ENCODE measurements around the gene TWNK.
A peak's percentile ranks its signal among the peaks of the same experiment; 100 is the strongest.

TWNK gene

DNA sequence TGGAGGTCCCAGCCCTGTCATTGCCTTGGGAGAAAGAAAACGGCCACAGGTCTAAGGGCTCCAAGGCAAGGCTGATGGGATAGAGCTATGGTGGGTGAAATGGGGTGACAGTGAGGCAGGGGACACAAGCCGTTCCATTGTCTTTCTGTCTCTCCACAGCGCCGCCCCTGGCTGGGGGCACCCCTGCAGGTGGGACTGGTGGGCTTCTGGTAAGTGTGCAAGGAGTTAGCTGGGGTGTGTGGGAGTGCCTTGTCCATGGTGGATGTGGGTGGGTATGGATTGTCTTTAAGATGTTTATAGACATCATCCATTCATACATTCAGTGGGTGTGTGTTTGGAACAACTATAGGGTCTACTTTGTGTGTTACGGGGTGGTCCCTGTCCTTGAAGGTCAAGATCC, 51.1 kb downstream of the TWNK start:
- TF ChIP-seq, protein P1, sequence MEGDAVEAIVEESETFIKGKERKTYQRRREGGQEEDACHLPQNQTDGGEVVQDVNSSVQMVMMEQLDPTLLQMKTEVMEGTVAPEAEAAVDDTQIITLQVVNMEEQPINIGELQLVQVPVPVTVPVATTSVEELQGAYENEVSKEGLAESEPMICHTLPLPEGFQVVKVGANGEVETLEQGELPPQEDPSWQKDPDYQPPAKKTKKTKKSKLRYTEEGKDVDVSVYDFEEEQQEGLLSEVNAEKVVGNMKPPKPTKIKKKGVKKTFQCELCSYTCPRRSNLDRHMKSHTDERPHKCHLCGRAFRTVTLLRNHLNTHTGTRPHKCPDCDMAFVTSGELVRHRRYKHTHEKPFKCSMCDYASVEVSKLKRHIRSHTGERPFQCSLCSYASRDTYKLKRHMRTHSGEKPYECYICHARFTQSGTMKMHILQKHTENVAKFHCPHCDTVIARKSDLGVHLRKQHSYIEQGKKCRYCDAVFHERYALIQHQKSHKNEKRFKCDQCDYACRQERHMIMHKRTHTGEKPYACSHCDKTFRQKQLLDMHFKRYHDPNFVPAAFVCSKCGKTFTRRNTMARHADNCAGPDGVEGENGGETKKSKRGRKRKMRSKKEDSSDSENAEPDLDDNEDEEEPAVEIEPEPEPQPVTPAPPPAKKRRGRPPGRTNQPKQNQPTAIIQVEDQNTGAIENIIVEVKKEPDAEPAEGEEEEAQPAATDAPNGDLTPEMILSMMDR (IDR thresholded peaks at IDR 0.05; ENCODE audit: borderline replicate concordance, insufficient read depth, low read depth, low read length) = no peak
- no peak overlapping the region for H3K4me3 ChIP-seq (ENCODE audit: low read depth, low read length)

GRCh38 chr10:101040061-101040460, 52.7 kb downstream of the TWNK start:
- no peak overlapping the region for H3K4me3 ChIP-seq (ENCODE audit: low read depth, low read length)
- TF ChIP-seq, protein P1 (IDR thresholded peaks at IDR 0.05; ENCODE audit: borderline replicate concordance, insufficient read depth, low read depth, low read length) = no peak

- TF ChIP-seq, protein P1 (IDR thresholded peaks at IDR 0.05; ENCODE audit: borderline replicate concordance, insufficient read depth, low read depth, low read length) = no peak
- H3K4me3 ChIP-seq (ENCODE audit: low read depth, low read length) = no peak overlapping the region
These were observed 53.5 kb downstream of the TWNK start for GRCh38 chr10:101040851-101041250.

GRCh38 chr10:101041252-101041761, 54.0 kb downstream of the TWNK start:
- TF ChIP-seq, protein P1 (IDR thresholded peaks at IDR 0.05; ENCODE audit: borderline replicate concordance, insufficient read depth, low read depth, low read length) = peak; percentile 79
- H3K4me3 ChIP-seq (ENCODE audit: low read depth, low read length) = no peak overlapping the region

- H3K4me3 ChIP-seq (ENCODE audit: low read depth, low read length) = no peak overlapping the region
- TF ChIP-seq, protein P1 (IDR thresholded peaks at IDR 0.05; ENCODE audit: borderline replicate concordance, insufficient read depth, low read depth, low read length) = no peak
These were observed 54.8 kb downstream of the TWNK start for GRCh38 chr10:101042118-101042517.

GRCh38 chr10:101042667-101043362, 55.5 kb downstream of the TWNK start:
- TF ChIP-seq, protein P1 (IDR thresholded peaks at IDR 0.05; ENCODE audit: borderline replicate concordance, insufficient read depth, low read depth, low read length) = no peak
- peak overlapping the region; percentile 58 for H3K4me3 ChIP-seq (ENCODE audit: low read depth, low read length)

DNA sequence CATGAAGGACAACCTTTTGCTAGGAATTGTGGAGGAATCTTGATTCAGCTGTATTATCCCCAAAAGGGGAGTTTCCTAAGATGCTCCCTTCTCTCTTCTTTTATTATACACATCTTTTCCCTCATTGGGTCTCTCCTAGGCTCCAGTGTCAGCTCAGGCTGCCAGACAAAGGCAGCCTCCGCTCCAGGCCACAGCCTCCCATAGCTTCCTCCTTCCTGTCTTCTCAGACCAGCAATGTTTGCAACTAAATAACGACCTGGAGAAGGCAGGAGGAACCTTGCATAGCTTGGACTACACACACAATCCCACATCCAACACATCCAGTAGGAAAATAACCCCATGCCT, 56.0 kb downstream of the TWNK start:
- TF ChIP-seq, protein P1 (IDR thresholded peaks at IDR 0.05; ENCODE audit: borderline replicate concordance, insufficient read depth, low read depth, low read length) = no peak
- peak overlapping the region; percentile 58 for H3K4me3 ChIP-seq (ENCODE audit: low read depth, low read length)
